Erythroblast (primary cell): Measurements from ENCODE around the gene PDF.

Experiments used
- GATA1 ChIP-seq: IDR thresholded peaks from 2 replicates; pipeline ENCODE4 v1.6.1; 2011; ENCODE audit warnings: low read depth, mild to moderate bottlenecking, control low read depth, low read length, moderate library complexity
- POLR2A ChIP-seq: IDR thresholded peaks from 2 replicates; pipeline ENCODE4 v1.6.1; 2011; ENCODE audit warnings: mild to moderate bottlenecking, low read length

- no peak for TF ChIP-seq POLR2A
- no peak for TF ChIP-seq GATA1
Observed at GRCh38 chr16:69298261-69298660, 32.1 kb downstream of the PDF start.
